HG03469 (cell line): ENCODE measurements around the gene SFMBT2.

Experiments used
- ATAC-seq: cut with Tn5 transposase; IDR thresholded peaks from one replicate; pipeline ENCODE4 v1.9.1; 2021; ENCODE audit warnings: mild to moderate bottlenecking, moderate library complexity, moderate number of reproducible peaks; ENCODE audit not compliant: unreplicated experiment

SFMBT2 gene

DNA sequence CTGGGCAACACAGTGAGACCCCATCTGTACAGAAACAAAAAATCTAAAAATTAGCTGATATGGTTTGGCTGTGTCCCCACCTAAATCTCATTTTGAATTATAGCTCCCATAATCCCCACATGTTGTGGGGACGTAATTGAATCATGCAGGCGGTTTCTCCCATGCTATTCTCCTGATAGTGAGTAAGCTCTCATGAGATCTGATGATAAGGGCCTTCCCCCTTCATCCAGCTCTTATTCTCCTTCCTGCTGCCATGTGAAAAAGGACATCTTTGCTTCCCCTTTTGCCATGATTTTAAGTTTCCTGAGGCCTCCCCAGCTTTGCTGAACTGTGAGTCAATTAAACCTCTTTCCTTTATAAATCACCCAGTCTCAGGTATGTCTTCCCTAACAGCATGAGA is 136.5 kb downstream of the SFMBT2 start:
- ATAC-seq: no peak

DNA sequence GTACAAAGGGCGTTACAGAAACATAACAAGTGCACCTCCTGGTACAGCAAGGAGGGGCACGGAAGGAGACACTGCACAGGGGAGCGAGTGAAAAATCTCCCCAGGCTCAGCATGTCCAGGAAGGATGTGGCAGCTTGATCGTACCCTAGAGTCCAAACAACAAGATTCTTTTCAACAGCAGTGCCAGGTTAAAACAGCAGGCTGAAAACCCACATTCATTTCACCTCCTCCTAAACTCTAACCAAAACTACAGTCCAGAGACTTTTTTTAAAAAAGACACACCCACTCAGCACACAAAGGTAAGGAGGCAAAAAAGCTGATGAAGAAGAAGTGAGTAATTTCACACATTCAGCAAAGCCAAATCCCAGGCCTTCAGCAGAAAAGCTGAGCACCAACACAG is 138.8 kb downstream of the SFMBT2 start:
- ATAC-seq: no peak

DNA sequence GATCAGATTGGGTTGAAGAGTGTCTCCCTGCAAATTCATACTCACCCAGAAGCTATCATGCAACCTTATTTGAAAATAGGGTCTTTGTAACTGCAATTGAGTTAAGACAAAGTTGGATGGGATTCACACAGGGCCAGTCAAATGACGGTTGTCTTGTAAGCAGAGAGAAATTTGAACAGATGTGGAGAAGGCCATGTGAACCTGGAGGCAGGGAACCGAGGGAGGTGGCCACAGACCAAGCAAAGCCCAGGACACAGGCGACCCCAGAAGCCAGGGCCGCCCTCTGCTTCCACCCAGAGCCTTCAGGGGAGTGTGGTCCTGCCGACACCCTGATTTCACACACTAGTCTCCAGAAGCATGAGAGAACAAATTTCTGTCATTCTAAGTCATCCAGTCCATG is 140.8 kb downstream of the SFMBT2 start:
- no peak for ATAC-seq

DNA sequence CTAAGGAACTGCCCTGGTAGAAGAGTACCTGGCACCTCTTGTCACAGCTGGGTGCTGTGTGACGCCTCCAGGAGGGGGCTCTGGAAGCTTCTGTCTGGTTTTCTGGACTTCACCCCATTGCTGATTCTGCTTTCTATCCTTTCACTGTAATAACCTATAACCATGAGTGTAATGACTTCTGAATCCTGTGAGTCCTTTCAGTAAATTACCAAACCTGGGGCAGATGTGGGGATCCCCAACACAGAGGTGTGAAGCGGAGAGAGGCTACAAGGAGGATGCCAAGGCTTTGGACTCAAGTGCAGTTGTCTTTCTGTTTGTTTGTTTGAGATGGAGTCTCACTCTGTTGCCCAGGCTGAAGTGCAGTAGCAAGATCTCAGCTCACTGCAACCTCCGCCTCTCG is 143.7 kb downstream of the SFMBT2 start:
- ATAC-seq: no peak

DNA sequence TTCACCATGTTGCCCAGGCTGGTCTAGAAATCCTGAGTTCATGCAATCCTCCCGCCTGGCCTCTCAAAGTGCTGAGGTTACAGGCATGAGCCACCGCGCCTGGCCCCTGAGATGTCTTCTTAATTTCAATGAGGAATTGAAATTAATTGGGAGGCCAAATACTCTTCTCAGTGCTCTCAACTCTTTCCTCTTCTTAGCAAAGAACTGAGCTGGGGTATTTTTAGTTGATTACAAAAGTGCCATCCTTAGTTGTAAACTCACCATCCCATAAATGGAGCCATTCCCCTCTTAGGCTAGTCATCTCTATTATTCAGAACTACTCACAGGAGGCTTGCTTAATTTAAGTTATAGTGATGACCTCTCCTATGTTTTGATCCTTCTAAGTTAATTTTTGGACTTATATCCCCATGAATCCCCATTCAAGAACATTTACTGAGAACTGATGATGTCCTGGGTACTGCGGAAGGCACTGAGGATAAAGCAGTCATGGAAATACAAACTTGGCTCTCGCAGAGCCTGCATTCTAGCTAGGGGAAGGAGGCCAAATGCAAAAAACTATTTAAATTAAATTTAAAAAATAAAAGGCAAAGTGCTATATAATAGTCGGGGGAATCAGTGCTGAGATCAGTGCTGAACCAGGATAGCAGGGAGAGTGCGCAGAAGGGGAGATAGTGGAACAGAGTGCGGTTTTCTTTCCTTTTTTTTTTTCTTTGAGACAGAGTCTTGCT is 145.3 kb downstream of the SFMBT2 start:
- no peak for ATAC-seq

DNA sequence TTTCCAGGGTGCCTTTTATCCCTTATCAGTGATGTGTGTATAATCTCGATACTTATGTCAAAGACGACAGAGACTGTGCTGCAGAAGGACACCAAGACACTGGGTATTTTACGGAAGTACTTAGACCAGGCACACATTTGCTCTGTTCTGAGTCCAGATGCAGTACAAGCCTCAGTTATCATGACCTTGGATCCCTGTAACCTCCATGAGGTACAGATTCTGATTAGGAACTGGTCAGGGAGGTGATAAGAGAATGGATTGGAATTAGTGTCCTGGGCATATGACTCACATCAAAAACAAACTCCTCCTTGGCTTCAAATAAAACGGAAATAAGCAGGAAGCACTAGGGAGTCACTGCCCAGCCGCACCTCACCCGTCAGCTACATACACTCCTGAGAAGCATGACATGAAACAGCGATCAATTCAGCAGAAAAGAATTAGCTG is 146.5 kb downstream of the SFMBT2 start:
- no peak for ATAC-seq

DNA sequence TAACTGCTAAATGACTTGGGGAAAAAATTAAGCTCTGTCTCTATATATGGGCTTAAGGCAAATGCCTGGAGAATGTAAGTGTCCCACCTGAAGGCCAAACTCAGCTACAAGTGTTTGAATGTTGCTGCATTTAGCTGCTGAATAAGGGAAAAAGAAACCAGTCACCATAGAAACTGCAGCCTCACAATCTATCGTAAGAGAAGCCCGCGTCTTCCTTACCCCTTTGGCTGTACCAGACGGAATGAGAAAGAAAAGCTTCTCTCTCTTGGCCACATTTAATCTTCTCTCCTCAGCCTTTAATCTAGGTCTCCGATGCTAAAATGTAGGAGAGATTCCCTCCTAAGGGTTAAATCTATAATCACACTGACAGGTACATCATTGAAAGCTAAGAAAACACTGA is 147.2 kb downstream of the SFMBT2 start:
- ATAC-seq: no peak

DNA sequence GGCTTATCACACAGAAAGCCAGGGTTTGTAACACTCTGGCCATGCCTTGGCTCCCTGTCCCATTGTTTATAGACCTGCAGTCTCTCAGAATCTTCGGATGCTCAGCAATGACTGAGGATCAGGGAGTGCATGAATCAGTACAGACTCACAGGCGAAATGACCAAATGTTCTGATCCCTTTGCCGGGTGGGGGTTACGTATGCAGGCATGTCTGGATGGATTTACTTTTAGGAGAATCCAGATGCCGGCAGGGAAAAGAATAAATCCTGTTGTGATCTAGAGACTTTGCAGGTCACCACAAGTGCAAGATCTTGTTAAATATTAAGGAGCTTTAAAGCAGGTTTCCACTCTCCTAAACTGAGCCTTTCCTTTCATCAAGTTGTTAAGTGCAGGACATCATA is 149.5 kb downstream of the SFMBT2 start:
- ATAC-seq: no peak

DNA sequence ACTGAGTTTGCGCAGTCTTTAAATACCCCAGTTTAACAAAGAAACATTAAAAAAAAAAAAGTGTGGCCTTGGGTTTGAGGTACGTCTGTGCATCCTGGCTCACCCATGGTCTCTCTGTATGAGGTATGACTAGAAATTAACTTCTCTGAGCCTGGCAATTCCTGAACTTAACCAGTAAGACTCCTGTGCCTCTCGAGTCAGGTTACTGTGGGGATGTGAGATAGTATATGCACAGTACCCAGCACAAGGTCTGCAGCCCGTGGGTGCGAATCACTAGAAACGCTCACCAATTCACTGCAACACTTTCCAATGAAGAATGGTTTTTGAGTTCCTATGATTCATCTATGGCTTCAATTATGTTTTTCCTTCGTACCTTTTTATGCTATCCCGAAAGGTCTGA is 149.9 kb downstream of the SFMBT2 start:
- no peak for ATAC-seq

DNA sequence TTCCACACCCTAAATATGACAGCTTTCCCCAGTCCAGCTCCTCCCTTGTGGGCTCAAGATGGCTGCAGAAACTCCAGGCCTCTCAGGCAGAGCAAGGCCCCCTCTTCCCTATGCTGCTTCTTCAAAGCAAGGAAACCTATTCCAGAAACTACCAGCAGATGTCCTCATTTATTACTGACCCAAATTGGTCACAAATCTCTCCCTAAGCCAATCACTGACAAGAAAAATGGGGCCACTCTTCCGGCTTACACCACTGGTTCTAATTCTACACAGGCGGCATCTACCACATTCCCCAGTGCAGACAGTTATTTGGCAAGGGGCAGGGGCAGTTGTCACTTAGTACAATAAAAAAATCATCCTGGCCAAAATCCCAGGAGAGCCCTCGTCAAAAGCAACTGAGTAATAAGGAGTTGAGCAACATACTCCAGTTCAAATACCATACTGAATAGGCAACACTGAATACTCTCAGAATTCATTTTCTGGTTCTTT is 150.4 kb downstream of the SFMBT2 start:
- peak; percentile 41 for ATAC-seq

DNA sequence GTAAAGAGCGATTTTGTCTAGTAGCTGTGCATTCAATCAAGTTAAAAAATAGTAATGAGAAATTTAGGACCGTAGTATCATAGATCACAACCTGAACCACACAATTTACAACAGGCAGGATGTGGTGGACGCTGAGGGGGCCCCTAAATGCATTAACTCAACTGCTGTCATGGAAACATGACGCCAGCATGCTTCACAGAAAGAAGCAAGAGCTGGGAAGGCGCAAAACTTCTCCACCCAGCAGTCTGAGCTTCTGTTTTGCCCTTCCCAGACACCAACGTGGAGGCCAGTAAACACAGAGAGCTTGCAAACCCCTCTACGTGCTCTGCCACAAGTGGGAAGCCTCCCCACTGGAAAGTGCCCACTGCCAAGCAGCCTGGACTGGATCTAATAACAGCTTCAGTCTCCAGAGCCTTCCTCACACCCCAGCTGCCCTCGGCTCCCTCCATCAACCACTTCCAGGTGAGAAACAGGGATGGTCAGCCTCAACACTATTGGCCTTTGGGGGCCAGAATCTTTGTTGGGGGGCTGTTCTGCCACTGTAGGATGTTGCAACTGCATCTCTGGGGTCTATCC is 151.8 kb downstream of the SFMBT2 start:
- ATAC-seq: no peak

DNA sequence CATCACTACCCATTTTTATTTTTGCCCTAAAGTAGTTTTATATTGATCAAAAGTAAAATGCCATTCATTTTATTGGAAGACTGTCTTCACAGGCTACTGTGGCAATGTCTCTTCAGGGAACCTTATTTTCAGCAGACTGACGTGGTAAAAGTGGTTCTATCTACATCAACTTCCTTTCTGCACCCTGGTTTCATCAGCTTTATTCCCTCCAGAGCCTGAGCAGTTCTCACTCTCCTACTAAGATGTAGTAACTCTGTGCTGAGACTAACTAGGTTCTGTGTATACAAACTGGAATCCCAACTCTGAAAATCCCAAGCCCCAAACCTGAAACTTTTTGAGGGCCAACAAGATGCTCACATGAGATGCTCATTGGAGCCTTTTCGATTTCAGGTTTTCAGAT is 155.3 kb downstream of the SFMBT2 start:
- ATAC-seq: no peak

DNA sequence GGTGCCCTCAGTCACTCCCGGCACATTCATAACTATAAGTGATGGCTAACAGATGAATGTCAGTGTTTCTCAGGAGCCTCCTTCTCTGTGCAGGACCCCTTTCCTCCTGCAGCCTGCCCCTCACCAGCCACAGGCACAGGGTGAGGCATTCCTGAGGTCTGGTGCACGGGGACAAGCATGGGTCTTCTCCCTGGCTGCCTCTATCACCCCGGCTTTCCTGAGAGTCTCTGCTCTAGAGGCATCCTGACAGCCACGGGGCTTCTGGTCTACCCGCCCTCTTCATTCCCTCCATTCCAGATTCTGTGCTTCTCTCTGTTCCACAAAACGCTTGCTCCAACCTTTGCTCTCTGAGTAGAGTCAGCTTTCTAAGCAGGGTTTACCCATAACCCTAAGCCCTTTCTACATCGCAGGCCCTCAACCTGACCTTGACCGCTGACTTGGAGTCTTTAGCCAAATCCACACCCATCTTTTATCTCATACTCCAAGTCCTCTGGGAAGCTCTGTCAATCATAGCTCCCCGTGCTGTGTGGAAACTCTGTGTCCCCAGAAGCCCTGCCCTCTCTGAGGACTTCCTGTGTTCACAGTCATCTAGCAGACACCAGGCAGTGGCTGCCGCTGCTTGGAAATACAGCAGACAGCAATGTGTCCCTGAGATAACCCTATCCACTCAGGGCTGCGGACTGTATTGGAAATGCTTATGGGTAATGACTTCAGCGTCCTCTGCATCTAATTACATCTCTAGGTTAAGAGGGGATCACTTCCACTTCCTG is 159.0 kb downstream of the SFMBT2 start:
- no peak for ATAC-seq

DNA sequence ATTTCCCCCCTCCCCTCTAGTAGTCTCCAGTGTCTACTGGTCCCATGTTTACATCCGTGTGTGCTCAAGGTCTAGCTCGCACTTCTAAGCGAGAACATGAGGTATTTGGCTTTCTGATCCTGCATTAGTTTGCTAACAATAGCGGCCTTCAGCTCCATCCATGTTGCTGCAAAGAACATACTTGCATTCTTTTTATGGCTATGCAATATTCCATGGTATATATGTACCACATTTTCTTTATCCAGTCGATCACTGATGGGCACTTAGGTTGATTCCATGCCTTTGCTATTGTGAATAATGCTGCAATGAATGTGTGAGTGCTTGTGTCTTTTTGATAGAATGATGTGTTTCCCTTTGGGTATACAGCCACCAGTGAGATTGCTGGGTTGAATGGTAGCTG is 160.6 kb downstream of the SFMBT2 start:
- no peak for ATAC-seq

DNA sequence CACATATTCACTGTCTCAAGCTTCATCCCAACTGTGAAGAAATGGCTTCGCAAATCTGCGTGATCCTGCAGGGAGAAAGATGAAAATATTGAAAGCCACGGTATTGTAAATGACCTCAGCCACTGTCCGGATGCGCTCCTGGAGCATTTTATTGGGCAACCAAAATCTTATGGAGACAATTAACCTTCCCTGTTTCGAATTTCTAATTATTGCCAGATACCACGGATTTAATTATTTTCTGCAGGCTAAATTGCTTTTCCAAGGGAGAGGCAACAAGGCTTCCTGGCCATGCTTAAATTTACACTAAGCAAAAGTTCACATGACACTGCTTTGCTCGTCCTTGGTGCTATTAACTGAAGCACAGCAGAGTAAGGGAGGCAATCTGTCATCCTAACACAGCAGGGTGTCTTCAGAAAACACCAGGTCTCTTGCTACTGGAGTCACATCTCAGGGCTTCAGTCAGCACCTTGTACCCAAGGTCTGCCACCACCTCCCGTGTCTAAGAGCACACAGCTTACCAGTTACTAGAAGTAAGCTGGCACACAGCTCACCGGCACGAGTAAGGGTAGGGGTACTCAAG is 162.2 kb downstream of the SFMBT2 start:
- ATAC-seq: no peak

DNA sequence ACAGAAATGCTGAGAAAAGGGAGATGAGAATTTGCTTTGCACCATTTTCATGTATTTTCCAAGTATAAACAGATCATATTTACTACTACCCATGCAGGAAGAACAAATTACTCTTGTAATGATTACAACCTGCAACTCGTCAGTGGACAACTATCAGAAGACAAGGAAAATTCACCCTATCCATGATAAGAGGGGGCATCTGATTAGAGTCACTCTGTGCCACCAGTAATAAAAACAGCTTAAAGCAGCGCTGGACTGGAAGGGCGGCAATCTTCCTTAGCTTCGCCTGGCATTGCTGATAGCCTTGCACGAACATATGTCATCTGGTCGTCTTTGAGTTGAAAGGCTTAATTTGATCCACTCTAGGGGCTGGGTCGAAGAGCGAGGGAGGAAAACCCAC is 162.7 kb downstream of the SFMBT2 start:
- ATAC-seq: no peak

DNA sequence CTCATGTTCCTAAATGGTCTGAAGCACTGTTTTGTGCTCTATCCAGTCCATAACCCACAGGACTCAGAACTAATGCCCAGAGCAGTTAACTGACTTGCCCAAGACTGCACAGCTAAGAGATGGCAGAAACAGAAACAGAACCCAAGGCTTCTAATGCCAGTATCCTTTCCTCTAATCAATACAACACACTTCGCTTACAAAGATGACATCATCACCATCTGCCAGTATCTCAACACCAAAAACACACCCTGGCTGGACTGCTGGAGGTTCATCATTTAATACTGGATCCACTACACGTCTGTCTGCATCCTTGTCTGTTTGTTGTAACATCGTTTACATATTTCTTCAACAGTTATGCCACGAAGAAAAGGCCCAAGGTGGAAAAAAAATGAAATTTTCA is 165.3 kb downstream of the SFMBT2 start:
- no peak for ATAC-seq

DNA sequence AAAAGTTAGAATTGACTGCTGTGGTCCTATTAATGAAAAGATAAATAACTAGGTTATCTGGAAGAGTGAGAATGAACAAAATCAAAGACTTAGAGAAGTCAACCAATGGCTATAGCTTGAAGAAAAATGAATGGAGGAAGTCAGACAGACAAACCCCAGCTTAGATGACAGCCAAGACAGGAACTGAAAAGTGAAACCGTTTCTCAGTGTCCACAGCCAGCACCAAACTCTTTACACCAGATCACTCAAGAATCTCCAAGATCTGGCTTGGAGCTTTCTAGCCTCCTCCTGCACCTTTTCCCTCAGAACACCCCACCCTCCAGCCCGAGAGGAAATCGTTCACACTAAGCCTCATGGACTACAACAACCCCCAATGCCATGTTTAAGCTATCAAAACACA is 167.0 kb downstream of the SFMBT2 start:
- ATAC-seq: peak; percentile 92

DNA sequence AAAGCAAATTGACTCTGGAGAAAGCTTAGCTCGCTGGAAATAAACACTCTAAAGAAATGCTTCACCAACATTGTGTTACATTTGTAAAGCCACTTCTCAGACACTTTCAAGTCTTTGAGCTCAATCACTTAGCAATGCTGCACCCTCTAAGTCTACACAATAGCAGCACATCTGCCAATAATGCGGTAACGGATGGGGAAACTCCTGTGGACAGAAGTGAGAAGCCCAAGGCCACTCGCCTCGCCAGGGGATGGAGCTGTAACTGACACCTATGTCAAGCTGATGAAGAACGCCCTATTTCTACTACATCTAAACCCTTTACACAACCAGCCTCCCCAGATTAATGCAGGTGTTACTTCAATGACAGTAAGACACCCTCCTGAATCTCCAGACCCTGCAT is 167.7 kb downstream of the SFMBT2 start:
- no peak for ATAC-seq

DNA sequence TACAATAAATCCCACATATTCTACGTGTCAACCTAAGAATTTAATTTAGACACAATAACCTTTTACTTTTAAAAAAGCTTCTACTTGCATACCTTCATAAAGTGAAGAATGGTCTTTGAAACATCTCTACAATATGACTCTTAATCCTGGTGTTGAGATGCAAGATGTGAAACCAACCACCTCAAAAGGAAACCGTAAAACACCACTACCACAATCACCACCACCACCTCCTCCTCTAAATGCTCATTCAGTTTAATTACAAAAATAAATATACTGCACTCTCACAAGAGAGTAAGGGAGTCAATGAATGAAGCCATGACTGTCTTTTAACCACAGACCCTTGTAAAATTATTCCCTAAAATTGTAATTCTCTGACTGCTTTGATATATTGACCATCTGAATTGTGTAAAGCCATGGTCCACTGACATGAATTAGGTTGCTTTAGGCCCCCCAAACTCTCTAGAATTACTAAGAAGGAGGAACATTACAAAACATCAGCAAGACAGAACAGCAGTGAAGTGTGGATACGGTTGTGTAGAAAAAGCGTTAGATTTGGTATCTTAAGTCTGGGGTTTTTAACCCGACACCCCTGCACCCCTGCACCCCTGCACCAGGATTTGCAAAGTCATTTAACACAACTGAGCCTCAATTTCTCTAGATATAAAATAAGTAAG is 171.4 kb downstream of the SFMBT2 start:
- no peak for ATAC-seq

DNA sequence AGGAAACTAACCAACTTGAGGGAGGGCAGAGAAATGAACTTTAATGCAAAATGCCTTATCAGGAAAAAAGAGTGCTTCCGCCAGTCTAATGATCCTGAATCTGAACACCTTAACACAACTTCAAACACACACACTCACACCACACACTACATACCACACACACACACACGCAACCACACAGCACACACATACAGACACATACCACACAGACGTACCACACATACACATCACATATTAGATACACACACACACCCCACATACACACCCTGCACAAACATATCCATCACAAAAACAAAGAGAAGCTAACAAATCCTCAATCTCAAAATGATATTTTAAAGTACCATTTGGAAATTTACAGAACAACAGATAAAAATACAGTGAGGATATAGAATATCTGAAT is 175.5 kb downstream of the SFMBT2 start:
- ATAC-seq: no peak
